BE2C (cell line): ENCODE data around the gene AGR3.

Source experiments
- DNase-seq: peaks from one replicate; pipeline ENCODE4 v3.0.0-alpha.2; 2020
- H3K27me3 ChIP-seq: fragments of 250-450 bp; sonication (Bioruptor Pico); 2 replicates; pipeline ENCODE4 v1.5.1; 2020; ENCODE audit warnings: mild to moderate bottlenecking
- H3K36me3 ChIP-seq: fragments of 250-450 bp; sonication (Bioruptor Pico); 2 replicates; pipeline ENCODE4 v1.5.1; 2020; ENCODE audit warnings: mild to moderate bottlenecking
- H3K4me1 ChIP-seq: fragments of 250-450 bp; sonication (Bioruptor Pico); 2 replicates; pipeline ENCODE4 v1.5.1; 2020
- H3K4me3 ChIP-seq: 2 replicates; pipeline ENCODE4 v1.5.1; 2011; ENCODE audit warnings: low read depth, low read length
- H3K9me3 ChIP-seq: fragments of 250-450 bp; sonication (Bioruptor Pico); 2 replicates; pipeline ENCODE4 v1.5.1; 2020
- TF ChIP-seq, protein P1 (sequence below): IDR thresholded peaks from 2 replicates; pipeline ENCODE4 v1.5.1; 2012; ENCODE audit warnings: mild to moderate bottlenecking, low read depth, low read length

The AGR3 gene

DNA sequence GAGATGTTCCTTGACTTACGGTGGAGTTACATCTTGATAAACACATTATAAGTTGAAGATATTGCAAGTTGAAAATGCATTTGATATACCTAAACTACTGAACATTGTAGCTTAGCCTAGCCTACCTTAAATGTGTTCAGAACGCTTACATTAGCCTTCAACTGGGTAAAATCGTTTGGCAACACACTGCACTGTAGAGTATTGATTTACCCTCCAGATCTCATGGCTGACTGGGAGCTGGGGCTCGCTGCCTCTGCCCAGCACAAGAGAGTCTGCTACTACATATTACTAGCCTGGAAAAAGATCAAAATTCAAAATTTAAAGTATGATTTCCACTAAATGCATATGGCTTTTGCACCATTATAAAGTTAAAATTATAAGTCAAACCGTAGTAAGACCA lies 7.5 kb upstream of the AGR3 start:
- Histone ChIP-seq H3K36me3 (no peaks in the 10 kb centered on the region), H3K4me1 (no peaks in the 10 kb centered on the region), H3K9me3 (no peaks in the 10 kb centered on the region), H3K4me3 (no peak overlapping the region), H3K27me3 (no peaks in the 10 kb centered on the region)
- TF ChIP-seq, protein P1, sequence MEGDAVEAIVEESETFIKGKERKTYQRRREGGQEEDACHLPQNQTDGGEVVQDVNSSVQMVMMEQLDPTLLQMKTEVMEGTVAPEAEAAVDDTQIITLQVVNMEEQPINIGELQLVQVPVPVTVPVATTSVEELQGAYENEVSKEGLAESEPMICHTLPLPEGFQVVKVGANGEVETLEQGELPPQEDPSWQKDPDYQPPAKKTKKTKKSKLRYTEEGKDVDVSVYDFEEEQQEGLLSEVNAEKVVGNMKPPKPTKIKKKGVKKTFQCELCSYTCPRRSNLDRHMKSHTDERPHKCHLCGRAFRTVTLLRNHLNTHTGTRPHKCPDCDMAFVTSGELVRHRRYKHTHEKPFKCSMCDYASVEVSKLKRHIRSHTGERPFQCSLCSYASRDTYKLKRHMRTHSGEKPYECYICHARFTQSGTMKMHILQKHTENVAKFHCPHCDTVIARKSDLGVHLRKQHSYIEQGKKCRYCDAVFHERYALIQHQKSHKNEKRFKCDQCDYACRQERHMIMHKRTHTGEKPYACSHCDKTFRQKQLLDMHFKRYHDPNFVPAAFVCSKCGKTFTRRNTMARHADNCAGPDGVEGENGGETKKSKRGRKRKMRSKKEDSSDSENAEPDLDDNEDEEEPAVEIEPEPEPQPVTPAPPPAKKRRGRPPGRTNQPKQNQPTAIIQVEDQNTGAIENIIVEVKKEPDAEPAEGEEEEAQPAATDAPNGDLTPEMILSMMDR, result no peak
- no peak for DNase-seq

DNA sequence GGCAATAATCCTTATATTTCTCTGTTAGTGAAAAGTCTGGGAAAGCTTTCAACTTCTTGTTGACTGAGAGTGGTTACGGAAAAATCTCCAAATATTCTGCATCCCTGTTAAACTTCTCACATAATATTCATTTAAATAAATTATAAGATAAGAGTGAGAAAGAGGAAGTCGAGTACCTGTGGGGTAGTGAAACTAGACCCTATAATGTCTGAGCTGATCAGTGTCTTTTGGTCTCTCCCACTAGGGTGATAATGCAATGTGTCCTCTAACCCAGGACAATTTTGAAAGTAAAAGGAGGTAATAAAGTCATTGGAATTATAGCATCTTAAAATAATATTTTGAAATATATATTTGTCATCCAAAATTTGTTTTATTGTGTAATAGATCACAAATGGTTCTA lies 2.1 kb upstream of the AGR3 start:
- no peak for DNase-seq
- peaks cover 3% of the 10 kb centered on the region; the same call in 1 of the 2 replicates for H3K27me3 ChIP-seq
- H3K4me1 ChIP-seq, result no peaks in the 10 kb centered on the region
- no peak overlapping the region for H3K4me3 ChIP-seq
- TF ChIP-seq, protein P1, result no peak
- H3K36me3 ChIP-seq, result no peaks in the 10 kb centered on the region
- no peaks in the 10 kb centered on the region for H3K9me3 ChIP-seq

DNA sequence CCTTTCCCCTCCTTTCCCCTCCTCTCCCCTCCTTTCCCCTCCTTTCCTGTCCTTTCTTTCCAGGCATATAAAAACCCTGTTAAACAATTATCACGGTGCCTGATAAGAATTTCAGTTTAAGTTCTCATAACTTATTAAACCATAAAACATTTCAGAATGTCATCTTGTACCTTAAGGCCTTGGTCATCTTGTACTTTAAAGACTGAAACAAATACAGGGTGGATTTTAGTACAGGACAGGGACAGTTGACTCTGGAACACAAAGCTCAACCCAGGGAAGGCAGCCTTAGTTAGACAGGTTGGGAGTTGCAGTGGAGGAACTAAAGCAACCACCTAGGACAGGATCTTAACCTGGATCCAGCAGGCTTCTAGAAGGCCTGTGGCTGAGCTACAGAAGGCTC lies 1.2 kb downstream of the AGR3 start:
- Histone ChIP-seq H3K36me3 (no peaks in the 10 kb centered on the region), H3K4me3 (no peak overlapping the region), H3K9me3 (no peaks in the 10 kb centered on the region), H3K4me1 (no peaks in the 10 kb centered on the region), H3K27me3 (peaks cover 3% of the 10 kb centered on the region; the same call in 1 of the 2 replicates)
- DNase-seq, result no peak
- TF ChIP-seq, protein P1, result no peak

DNA sequence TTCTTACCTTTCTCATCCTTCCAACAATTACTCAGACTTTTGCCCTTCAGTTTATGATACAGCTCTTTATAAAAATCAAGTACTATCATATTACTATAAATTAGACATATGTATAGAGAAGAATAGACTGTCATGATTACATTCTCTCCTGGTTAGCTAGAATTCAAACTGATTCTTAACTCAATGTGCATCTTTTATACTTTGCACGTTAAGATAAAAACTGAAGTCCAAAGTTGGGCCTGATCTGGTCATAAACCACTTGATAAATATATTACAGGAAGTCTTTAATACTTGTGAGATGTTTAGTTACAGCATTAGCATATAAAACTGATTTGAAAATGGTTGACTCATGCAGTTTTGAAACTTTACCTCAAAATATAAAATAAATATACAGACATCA lies 2.6 kb downstream of the AGR3 start:
- TF ChIP-seq, protein P1, result no peak
- Histone ChIP-seq H3K9me3 (no peaks in the 10 kb centered on the region), H3K36me3 (no peaks in the 10 kb centered on the region), H3K4me1 (no peaks in the 10 kb centered on the region), H3K4me3 (no peak overlapping the region), H3K27me3 (peaks cover 3% of the 10 kb centered on the region; the same call in 1 of the 2 replicates)
- DNase-seq, result no peak

DNA sequence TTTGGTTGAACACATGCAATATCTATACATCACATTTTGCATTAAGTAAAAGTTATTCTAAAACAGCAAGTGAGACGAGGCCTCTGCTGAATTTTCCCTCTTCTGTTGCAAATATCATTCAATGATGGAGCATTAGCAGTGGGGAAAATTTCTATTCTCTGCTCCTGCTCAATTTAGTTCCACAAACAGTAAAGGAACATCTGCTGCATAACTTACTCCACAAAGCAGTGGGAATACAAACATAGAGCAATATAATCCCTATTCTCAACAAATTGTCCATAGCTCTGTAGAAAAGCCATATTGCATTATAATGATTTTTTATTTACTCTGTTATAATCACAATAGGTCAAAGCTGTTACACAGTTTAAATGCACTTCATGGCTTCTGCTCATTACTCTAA lies 5.9 kb downstream of the AGR3 start:
- no peaks in the 10 kb centered on the region for H3K4me1 ChIP-seq
- TF ChIP-seq, protein P1, result no peak
- H3K4me3 ChIP-seq, result no peak overlapping the region
- H3K36me3 ChIP-seq, result no peaks in the 10 kb centered on the region
- DNase-seq, result no peak
- no peaks in the 10 kb centered on the region; the same call in 1 of the 2 replicates for H3K27me3 ChIP-seq
- H3K9me3 ChIP-seq, result no peaks in the 10 kb centered on the region

DNA sequence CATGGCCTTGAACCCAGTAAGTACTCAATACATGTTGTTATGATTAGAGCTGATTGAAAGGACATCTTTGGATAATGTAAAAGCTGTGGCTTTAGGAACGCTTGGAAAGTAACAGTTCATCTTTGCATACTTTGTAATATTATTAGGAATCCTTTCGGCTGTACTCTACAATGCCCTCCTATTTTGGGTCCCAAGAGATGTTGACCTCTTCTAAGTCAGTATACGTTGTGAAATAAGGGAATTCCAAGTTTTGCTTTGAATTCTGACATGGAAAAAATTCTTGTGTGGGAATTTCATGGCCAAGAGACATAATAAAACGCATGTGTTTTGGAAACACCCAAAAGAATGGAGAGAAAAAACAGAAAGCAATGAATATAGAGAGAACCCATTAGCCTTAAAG lies 7.7 kb downstream of the AGR3 start:
- no peaks in the 10 kb centered on the region for H3K9me3 ChIP-seq
- no peak for DNase-seq
- H3K36me3 ChIP-seq, result no peaks in the 10 kb centered on the region
- no peaks in the 10 kb centered on the region; the same call in 1 of the 2 replicates for H3K27me3 ChIP-seq
- no peak overlapping the region for H3K4me3 ChIP-seq
- TF ChIP-seq, protein P1, result no peak
- H3K4me1 ChIP-seq, result no peaks in the 10 kb centered on the region
